Thoracic aorta (tissue), 2 donors: ENCODE data around the gene LCORL. TPM values are rescaled to one million over a fixed set of nuclear protein-coding genes. Genes with fewer than 3 reads are reported as not detected.

Experiments used
- ATAC-seq: fragments of 150-250 bp; one replicate; pipeline ENCODE4 v1.8.0; 2017; ENCODE audit warnings: low read depth; ENCODE audit not compliant: insufficient number of reproducible peaks, low FRiP score
- DNase-seq: peaks from one replicate; pipeline ENCODE4 v3.0.0-alpha.2; 2020; ENCODE audit warnings: low spot score
- H3K27ac ChIP-seq, 2 donors: fragments of 200-600 bp; sonication (generic); 1 replicate in 1 of 2; 2 replicates in 1 of 2; pipeline ENCODE4 v1.5.1; 2016; ENCODE audit warnings: mild to moderate bottlenecking in 2 of 2, moderate library complexity in 2 of 2
- H3K27me3 ChIP-seq: fragments of 200-600 bp; sonication (generic); replicated peaks from 2 replicates; pipeline ENCODE4 v1.6.0; 2016; ENCODE audit warnings: mild to moderate bottlenecking; ENCODE audit not compliant: insufficient read depth
- H3K36me3 ChIP-seq: fragments of 200-600 bp; sonication (generic); one replicate; pipeline ENCODE4 v1.5.1; 2016
- H3K4me1 ChIP-seq, 2 donors: fragments of 200-600 bp; sonication (generic); 1 replicate in 1 of 2; 2 replicates in 1 of 2; pipeline versions ENCODE4 v1.5.1 to v1.6.0; 2016; ENCODE audit warnings: low read depth in 2 of 2, mild to moderate bottlenecking in 1 of 2; ENCODE audit not compliant: control insufficient read depth in 1 of 2
- H3K4me3 ChIP-seq: fragments of 200-600 bp; sonication (generic); 2 replicates; pipeline ENCODE4 v1.5.1; 2016; ENCODE audit warnings: mild to moderate bottlenecking
- H3K9me3 ChIP-seq: fragments of 200-600 bp; sonication (generic); 2 replicates; pipeline ENCODE4 v1.5.1; 2016
- CTCF ChIP-seq: fragments of 200-600 bp; sonication (generic); IDR thresholded peaks from one replicate; pipeline ENCODE4 v1.5.1; 2019; ENCODE audit warnings: antibody characterized with exemption
- total RNA-seq, 2 donors: library from RNA; depleted of rRNA; stranded (reverse); fragments of >200 nt; gene quantifications; one replicate each; pipeline versions ENCODE4 v1.1.0 to v1.2.3, GENCODE V29; 2016

The LCORL gene
- total RNA-seq, 2 donors from 2014 or later, result 10.4 to 39.4 TPM

- H3K27ac ChIP-seq, result no peak overlapping the region
- no peak for TF ChIP-seq CTCF
- H3K36me3 ChIP-seq, result no peaks in the 10 kb centered on the region
- H3K4me1 ChIP-seq, result no peaks in the 10 kb centered on the region
- no peak for DNase-seq
- no peaks in the 10 kb centered on the region for H3K27me3 ChIP-seq
- H3K4me3 ChIP-seq, result no peak overlapping the region
- H3K9me3 ChIP-seq, result no peaks in the 10 kb centered on the region
- ATAC-seq, result no peak
Measured at GRCh38 chr4:17911608-17912007, 109.9 kb downstream of the LCORL start.

- no peak for TF ChIP-seq CTCF
- H3K27ac ChIP-seq, result no peak overlapping the region
Measured at GRCh38 chr4:17898553-17899055, 123.0 kb downstream of the LCORL start.

GRCh38 chr4:17895481-17895880 is 126.1 kb downstream of the LCORL start:
- Histone ChIP-seq H3K27ac (no peak overlapping the region), H3K4me3 (no peak overlapping the region), H3K27me3 (no peaks in the 10 kb centered on the region), H3K36me3 (no peaks in the 10 kb centered on the region), H3K9me3 (no peaks in the 10 kb centered on the region), H3K4me1 (no peaks in the 10 kb centered on the region)
- DNase-seq (no peak), ATAC-seq (no peak)
- no peak for TF ChIP-seq CTCF

More at GRCh38 chr4:17898553-17899055, 123.0 kb downstream of the LCORL start:
- Histone ChIP-seq H3K27me3 (no peaks in the 10 kb centered on the region), H3K36me3 (no peaks in the 10 kb centered on the region), H3K4me3 (no peak overlapping the region), H3K9me3 (no peaks in the 10 kb centered on the region), H3K4me1 (no peaks in the 10 kb centered on the region)
- DNase-seq (no peak), ATAC-seq (no peak)

- DNase-seq (no peak), ATAC-seq (no peak)
- H3K27me3 ChIP-seq, result no peaks in the 10 kb centered on the region
- no peaks in the 10 kb centered on the region for H3K4me1 ChIP-seq
- H3K4me3 ChIP-seq, result no peak overlapping the region
- no peak for TF ChIP-seq CTCF
- H3K36me3 ChIP-seq, result no peaks in the 10 kb centered on the region
- no peak overlapping the region for H3K27ac ChIP-seq
- no peaks in the 10 kb centered on the region for H3K9me3 ChIP-seq
Measured at GRCh38 chr4:17894421-17894820, 127.1 kb downstream of the LCORL start.

- DNase-seq (no peak), ATAC-seq (no peak)
- Histone ChIP-seq H3K9me3 (no peaks in the 10 kb centered on the region), H3K36me3 (no peaks in the 10 kb centered on the region), H3K27me3 (no peaks in the 10 kb centered on the region), H3K4me1 (no peaks in the 10 kb centered on the region), H3K4me3 (no peak overlapping the region), H3K27ac (no peak overlapping the region)
- no peak for TF ChIP-seq CTCF
Measured at GRCh38 chr4:17889692-17890091, 131.9 kb downstream of the LCORL start.
